ENCODE results near the gene NHLRC1.

NHLRC1 gene

DNA sequence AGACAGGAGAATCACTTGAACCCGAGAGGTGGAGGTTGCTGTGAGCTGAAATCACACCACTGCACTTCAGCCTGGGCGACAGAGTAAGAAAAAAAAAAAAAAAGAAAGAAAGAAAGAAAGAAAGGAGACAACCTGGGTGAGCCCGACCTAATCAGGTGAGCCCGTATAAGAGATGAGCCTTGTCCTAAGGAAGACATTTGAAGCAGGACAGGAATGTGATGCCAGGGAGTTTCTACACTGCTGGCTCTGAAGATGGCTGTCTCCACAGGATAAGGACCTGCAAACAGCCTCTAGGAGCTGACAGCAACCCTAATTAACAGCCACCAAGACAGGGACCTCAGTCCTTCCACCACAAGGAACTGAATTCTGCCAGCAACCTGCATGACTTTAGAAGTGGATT, 41.9 kb downstream of the NHLRC1 start:
- no peak for DNase-seq

DNA sequence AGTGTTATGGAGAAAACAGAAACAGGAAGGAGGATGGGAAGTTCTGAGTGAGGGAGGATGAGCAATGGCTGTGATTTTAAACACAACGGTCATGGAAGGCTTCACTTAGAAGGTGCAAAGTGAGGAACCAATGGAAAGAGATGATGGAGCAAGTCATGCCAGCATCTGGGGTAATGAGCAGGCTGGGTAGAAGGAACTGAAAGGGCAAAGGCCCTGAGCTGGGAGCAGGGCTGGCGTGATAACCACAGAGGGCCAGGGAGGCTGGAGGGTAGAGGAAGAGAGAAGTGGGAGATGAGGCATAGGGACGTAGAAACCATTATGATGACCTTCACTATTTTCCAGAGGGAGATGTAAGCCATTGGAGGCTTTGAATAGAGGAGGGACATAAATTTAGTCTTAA, 43.6 kb downstream of the NHLRC1 start:
- no peak for DNase-seq

DNA sequence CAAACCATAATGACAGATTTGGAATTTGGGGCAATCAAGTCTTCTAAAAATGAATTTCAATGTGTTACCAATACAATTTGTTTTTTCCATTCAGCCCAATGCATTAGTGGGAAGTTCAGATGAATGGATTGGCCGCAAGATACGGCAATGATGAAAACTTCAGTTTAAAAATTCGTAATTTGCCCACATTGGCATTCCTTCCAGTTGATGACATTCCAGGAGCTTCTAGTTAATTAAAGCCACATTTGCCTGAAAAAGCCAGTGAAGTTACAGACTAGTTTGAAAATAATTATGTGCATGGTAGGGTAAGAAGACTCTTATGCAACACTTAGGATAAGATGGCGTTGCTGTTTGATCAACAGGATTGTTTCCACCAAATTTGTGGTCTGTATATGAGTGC, 46.2 kb downstream of the NHLRC1 start:
- DNase-seq: no peak

DNA sequence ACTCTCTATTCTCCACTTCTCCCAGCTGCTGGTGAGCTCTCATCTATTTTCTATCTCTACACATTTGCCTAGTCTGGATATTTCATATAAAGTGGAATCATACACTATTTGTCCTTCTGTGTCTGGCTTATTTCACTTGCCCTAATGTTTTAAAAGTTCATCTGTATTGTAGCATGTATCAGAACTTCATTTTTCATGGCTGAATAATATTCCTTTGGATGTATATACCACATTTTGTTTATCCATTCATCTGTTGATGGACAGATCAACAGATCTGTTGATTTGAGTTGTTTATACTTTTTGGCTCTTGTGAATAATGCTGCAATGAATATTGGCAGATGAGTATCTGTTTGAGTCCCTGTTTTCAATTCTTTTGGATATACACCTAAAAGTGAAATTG, 49.6 kb downstream of the NHLRC1 start:
- no peak for DNase-seq

DNA sequence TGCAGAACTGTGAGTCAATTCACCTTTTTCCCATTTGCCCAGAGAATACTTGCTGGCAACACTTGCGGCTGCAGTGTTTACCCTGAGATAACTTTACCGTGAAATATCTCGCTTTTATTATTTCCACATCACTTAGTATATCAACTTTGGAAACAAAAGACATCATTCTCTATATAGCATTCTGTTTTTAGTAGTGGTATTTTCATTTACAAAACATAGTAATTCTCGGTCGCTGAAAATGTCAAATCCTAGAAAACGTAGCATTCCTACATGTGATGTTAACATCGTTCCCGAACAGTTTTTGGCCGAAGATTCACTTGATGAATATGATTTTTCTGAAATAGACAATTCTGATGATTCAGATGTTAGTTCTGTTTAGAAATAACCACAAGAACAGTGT, 52.0 kb downstream of the NHLRC1 start:
- DNase-seq: no peak

Measured in NCI-H524 treated with DMSO at 0.1 percent for 48 hours (cell line).